ENCODE measurements around the gene FHOD3.

DNA sequence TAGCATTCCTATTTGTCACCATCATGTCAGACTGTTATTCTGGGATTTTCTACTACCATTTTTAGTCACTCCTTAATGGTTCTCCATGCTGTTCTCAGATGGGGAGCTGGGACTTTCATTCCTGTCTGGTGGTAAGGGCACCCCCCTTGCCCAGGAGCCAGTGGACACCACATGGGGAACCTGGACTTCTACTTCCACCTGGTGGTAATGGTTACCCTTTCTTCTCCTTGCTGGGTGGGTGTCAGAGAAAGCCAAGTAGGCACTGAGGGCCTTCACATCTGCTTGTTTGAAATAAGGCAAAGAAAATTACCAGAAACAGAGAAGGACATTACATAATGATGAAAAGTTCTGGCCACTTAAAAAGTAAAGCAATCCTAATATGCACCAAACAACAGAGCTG is 239.8 kb downstream of the FHOD3 start:
- no peak for TF ChIP-seq POLR2AphosphoS5 (IDR thresholded peaks at IDR 0.05)
- TF ChIP-seq POLR2A (IDR thresholded peaks at IDR 0.05) = no peak
- TF ChIP-seq CTCF (IDR thresholded peaks at IDR 0.05) = no peak
